ENCODE data around the gene KIF17.
A peak's percentile ranks its signal among the peaks of the same experiment; 100 is the strongest.

- peak; percentile 25; the same call in 1 of the 2 replicates for TF ChIP-seq EGR1 (IDR thresholded peaks at IDR 0.05; ENCODE audit: low read depth)
- no peak for TF ChIP-seq CTCF (IDR thresholded peaks at IDR 0.05 in 2 of 3, conservative IDR thresholded peaks at IDR 0.05 in 1 of 3; ENCODE audit: borderline replicate concordance in 1 of 3, insufficient read depth in 1 of 3, low read depth in 2 of 3, low read length in 2 of 3)
- TF ChIP-seq POLR2AphosphoS5 (IDR thresholded peaks at IDR 0.05; ENCODE audit: low read depth, low read length), result no peak
- no peak for TF ChIP-seq SP1 (IDR thresholded peaks at IDR 0.05; ENCODE audit: low read depth)
- TF ChIP-seq ZFX (IDR thresholded peaks at IDR 0.05), result no peak; the same call in 1 of the 2 replicates
- no peak; the same call in 1 of the 2 replicates for TF ChIP-seq CEBPB (IDR thresholded peaks at IDR 0.05; ENCODE audit: low read depth)
- TF ChIP-seq FOSL1 (IDR thresholded peaks at IDR 0.05; ENCODE audit: low read depth), result no peak
- no peak for TF ChIP-seq JUND (IDR thresholded peaks at IDR 0.05)
- no peak for TF ChIP-seq MAX (IDR thresholded peaks at IDR 0.05)
- no peak for TF ChIP-seq POLR2A (IDR thresholded peaks at IDR 0.05; ENCODE audit: borderline replicate concordance, extremely low read depth, insufficient read depth, insufficient read length)
- no peak for TF ChIP-seq ATF3 (IDR thresholded peaks at IDR 0.05)
- TF ChIP-seq EZH2 (IDR thresholded peaks at IDR 0.05), result no peak
- peak; percentile 9 for TF ChIP-seq CBX3 (IDR thresholded peaks at IDR 0.05; ENCODE audit: low read depth)
- TF ChIP-seq SIN3A (IDR thresholded peaks at IDR 0.05; ENCODE audit: low read depth), result no peak
Observed at GRCh38 chr1:20614131-20614579, 103.7 kb downstream of the KIF17 start.

Data from HCT116 (cell line).